Neural progenitor cell (in vitro differentiated cells): ENCODE measurements around the gene RBCK1. TPM values are rescaled to one million over a fixed set of nuclear protein-coding genes. Genes with fewer than 3 reads are reported as not detected.
A peak's percentile ranks its signal among the peaks of the same experiment; 100 is the strongest.

Source experiments
- DNase-seq: peaks from one replicate; pipeline ENCODE4 v3.0.0-alpha.2; 2016; ENCODE audit warnings: low spot score
- H2AFZ ChIP-seq: fragments of 200-600 bp; sonication (generic); replicated peaks from 2 replicates; pipeline ENCODE4 v1.6.1; 2016; ENCODE audit warnings: antibody characterized with exemption
- H3F3A ChIP-seq: fragments of 200-600 bp; sonication (generic); 2 replicates; pipeline ENCODE4 v1.6.1; 2016; ENCODE audit warnings: antibody characterized with exemption, low read depth
- H3K27ac ChIP-seq: fragments of 200-600 bp; sonication (generic); 2 replicates; pipeline ENCODE4 v1.5.1; 2016; ENCODE audit warnings: mild to moderate bottlenecking
- H3K27me3 ChIP-seq: fragments of 200-600 bp; sonication (generic); 2 replicates; pipeline ENCODE4 v1.6.1; 2016; ENCODE audit warnings: mild to moderate bottlenecking, moderate library complexity
- H3K36me3 ChIP-seq: fragments of 200-600 bp; sonication (generic); 2 replicates; pipeline ENCODE4 v1.5.1; 2016
- H3K4me1 ChIP-seq: fragments of 200-600 bp; sonication (generic); 2 replicates; pipeline ENCODE4 v1.6.1; 2016; ENCODE audit warnings: mixed run types
- H3K4me2 ChIP-seq: fragments of 200-600 bp; sonication (generic); 2 replicates; pipeline ENCODE4 v1.6.1; 2016
- H3K4me3 ChIP-seq: fragments of 200-600 bp; sonication (generic); 2 replicates; pipeline ENCODE4 v1.5.1; 2016
- H3K79me2 ChIP-seq: fragments of 200-600 bp; sonication (generic); 2 replicates; pipeline ENCODE4 v1.6.1; 2016; ENCODE audit warnings: low read depth
- H3K9ac ChIP-seq: fragments of 200-600 bp; sonication (generic); 2 replicates; pipeline ENCODE4 v1.6.1; 2016
- H3K9me3 ChIP-seq: fragments of 200-600 bp; sonication (generic); 2 replicates; pipeline ENCODE4 v1.5.1; 2016; ENCODE audit warnings: low read depth
- H4K20me1 ChIP-seq: fragments of 200-600 bp; sonication (generic); 2 replicates; pipeline ENCODE4 v1.6.1; 2016; ENCODE audit warnings: low read depth
- H3K27ac Mint-ChIP-seq: 3 replicates; pipeline ENCODE4 v1.8.0; 2021; ENCODE audit warnings: mixed read lengths
- H3K27me3 Mint-ChIP-seq: 2 replicates; pipeline ENCODE4 v1.8.0; 2022; ENCODE audit warnings: low read depth, mild to moderate bottlenecking, inconsistent platforms, moderate library complexity, mixed read lengths; ENCODE audit not compliant: insufficient read depth
- H3K36me3 Mint-ChIP-seq: 3 replicates; pipeline ENCODE4 v1.8.0; 2021; ENCODE audit warnings: mixed read lengths
- H3K4me1 Mint-ChIP-seq: 3 replicates; pipeline ENCODE4 v1.8.0; 2021; ENCODE audit warnings: mixed read lengths
- H3K4me3 Mint-ChIP-seq: 3 replicates; pipeline ENCODE4 v1.8.0; 2021; ENCODE audit warnings: mild to moderate bottlenecking, moderate library complexity, mixed read lengths
- H3K9me3 Mint-ChIP-seq: 3 replicates; pipeline ENCODE4 v1.8.0; 2020; ENCODE audit warnings: mixed read lengths
- CTCF ChIP-seq: fragments of 200-600 bp; sonication (generic); IDR thresholded peaks from 2 replicates; pipeline ENCODE4 v1.5.1; 2017; ENCODE audit warnings: antibody characterized with exemption, mild to moderate bottlenecking
- EZH2 ChIP-seq: fragments of 200-600 bp; sonication (generic); IDR thresholded peaks from 2 replicates; pipeline ENCODE4 v1.6.1; 2017; ENCODE audit warnings: antibody characterized with exemption, mild to moderate bottlenecking, moderate library complexity
- EZH2phosphoT487 ChIP-seq: fragments of 200-600 bp; sonication (generic); IDR thresholded peaks from 2 replicates; pipeline ENCODE4 v1.6.1; 2017; ENCODE audit warnings: antibody characterized with exemption
- total RNA-seq: library from RNA; depleted of rRNA; stranded (reverse); fragments of >200 nt; gene quantifications from 2 replicates; pipeline ENCODE4 v1.2.3, GENCODE V29; 2015; ENCODE audit warnings: low replicate concordance

Gene RBCK1
- total RNA-seq, 1 donor from 2014 or later, result 24.3 TPM

GRCh38 chr20:428658-429200 is 20.6 kb downstream of the RBCK1 start:
- Histone ChIP-seq H3K36me3 (no peaks in the 10 kb centered on the region), H3K9ac (no peak overlapping the region), H2AFZ (no peak overlapping the region), H3K9me3 (no peaks in the 10 kb centered on the region), H3K79me2 (no peaks in the 10 kb centered on the region), H3K27me3 (no peaks in the 10 kb centered on the region), H3K4me2 (no peak overlapping the region), H3K4me1 (no peaks in the 10 kb centered on the region), H3K4me3 (no peak overlapping the region), H4K20me1 (peaks cover 5% of the 10 kb centered on the region), H3K27ac (no peak overlapping the region), H3F3A (peaks cover 3% of the 10 kb centered on the region)
- Mint-ChIP-seq H3K4me1 (peaks cover 8% of the 10 kb centered on the region), H3K9me3 (no peaks in the 10 kb centered on the region), H3K27ac (no peak overlapping the region), H3K36me3 (peaks cover 11% of the 10 kb centered on the region), H3K4me3 (no peak overlapping the region), H3K27me3 (peaks cover 2% of the 10 kb centered on the region)
- no peak for DNase-seq
- TF ChIP-seq CTCF (no peak), EZH2 (no peak), EZH2phosphoT487 (no peak)

- Mint-ChIP-seq H3K9me3 (no peaks in the 10 kb centered on the region), H3K27ac (peak overlapping the region; percentile 33)
- H3K27ac ChIP-seq, result no peak overlapping the region
Measured at GRCh38 chr20:430091-430999, 22.2 kb downstream of the RBCK1 start.

More at GRCh38 chr20:430091-430999, 22.2 kb downstream of the RBCK1 start:
- H3K27me3 Mint-ChIP-seq, result peaks cover 7% of the 10 kb centered on the region
- Histone ChIP-seq H3K4me2 (no peak overlapping the region), H3K27me3 (no peaks in the 10 kb centered on the region), H3K4me3 (no peak overlapping the region), H3K9ac (no peak overlapping the region), H3F3A (peaks cover 3% of the 10 kb centered on the region), H4K20me1 (peaks cover 5% of the 10 kb centered on the region), H3K79me2 (no peaks in the 10 kb centered on the region), H3K9me3 (no peaks in the 10 kb centered on the region), H2AFZ (no peak overlapping the region), H3K36me3 (no peaks in the 10 kb centered on the region), H3K4me1 (no peaks in the 10 kb centered on the region)
- peaks cover 16% of the 10 kb centered on the region for H3K36me3 Mint-ChIP-seq
- H3K4me3 Mint-ChIP-seq, result no peak overlapping the region
- no peak for DNase-seq
- peaks cover 12% of the 10 kb centered on the region for H3K4me1 Mint-ChIP-seq
- TF ChIP-seq CTCF (no peak), EZH2phosphoT487 (no peak), EZH2 (no peak)
